SU-DHL-6 (cell line): ENCODE measurements around the gene MAGEB10.

ENCODE experiments used
- EZH2phosphoT487 ChIP-seq: fragments of 200-600 bp; sonication (generic), shearing (Covaris generic); conservative IDR thresholded peaks from 2 replicates; pipeline ENCODE4 v1.6.1; 2018; ENCODE audit warnings: mild to moderate bottlenecking, antibody characterized with exemption, low read length, moderate library complexity, mixed read lengths
- TF ChIP-seq, protein P1 (sequence below): fragments of 200-600 bp; sonication (generic); IDR thresholded peaks from one replicate; pipeline ENCODE4 v1.5.1; 2017; ENCODE audit warnings: antibody characterized with exemption, mild to moderate bottlenecking, low read length, moderate library complexity; ENCODE audit not compliant: insufficient read depth, poor library complexity, severe bottlenecking

DNA sequence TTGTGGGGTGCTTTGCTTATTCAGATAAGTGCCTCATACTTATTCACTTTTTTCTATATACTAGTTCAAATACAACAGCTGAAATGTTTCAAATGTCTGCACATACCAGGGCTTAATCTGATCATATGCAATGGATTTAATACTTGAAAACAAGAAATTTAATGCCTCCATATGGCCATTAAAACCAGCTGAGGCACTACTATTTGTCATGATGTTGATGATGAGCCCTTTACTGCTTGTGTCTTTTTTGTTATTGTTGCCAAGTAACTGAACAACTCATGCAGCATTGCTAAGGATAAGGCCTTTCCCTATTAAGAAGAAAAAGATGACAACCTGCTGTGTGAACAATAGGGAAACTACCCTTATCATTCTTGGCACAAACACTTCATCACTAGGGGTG is 52.5 kb downstream of the MAGEB10 start:
- TF ChIP-seq, protein P1, sequence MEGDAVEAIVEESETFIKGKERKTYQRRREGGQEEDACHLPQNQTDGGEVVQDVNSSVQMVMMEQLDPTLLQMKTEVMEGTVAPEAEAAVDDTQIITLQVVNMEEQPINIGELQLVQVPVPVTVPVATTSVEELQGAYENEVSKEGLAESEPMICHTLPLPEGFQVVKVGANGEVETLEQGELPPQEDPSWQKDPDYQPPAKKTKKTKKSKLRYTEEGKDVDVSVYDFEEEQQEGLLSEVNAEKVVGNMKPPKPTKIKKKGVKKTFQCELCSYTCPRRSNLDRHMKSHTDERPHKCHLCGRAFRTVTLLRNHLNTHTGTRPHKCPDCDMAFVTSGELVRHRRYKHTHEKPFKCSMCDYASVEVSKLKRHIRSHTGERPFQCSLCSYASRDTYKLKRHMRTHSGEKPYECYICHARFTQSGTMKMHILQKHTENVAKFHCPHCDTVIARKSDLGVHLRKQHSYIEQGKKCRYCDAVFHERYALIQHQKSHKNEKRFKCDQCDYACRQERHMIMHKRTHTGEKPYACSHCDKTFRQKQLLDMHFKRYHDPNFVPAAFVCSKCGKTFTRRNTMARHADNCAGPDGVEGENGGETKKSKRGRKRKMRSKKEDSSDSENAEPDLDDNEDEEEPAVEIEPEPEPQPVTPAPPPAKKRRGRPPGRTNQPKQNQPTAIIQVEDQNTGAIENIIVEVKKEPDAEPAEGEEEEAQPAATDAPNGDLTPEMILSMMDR: no peak
- TF ChIP-seq EZH2phosphoT487: no peak
